Astrocyte of the spinal cord (primary cell): Measurements from ENCODE around the gene MSRB3.
A peak's percentile ranks its signal among the peaks of the same experiment; 100 is the strongest.
"Not testable (repeated sequence)": the region's sequence is repeated elsewhere in the genome, so short reads cannot be mapped to it uniquely, and the experiment has no call there.

Experiments used
- DNase-seq: peaks from one replicate; pipeline ENCODE4 v3.0.0; 2011; ENCODE audit warnings: low read depth, low spot score
- H3K4me3 ChIP-seq: 2 replicates; pipeline ENCODE4 v1.5.1; 2011; ENCODE audit warnings: low read depth, mild to moderate bottlenecking, low read length, moderate library complexity
- CTCF ChIP-seq: IDR thresholded peaks from 2 replicates; pipeline ENCODE4 v1.5.1; 2012; ENCODE audit warnings: low read depth, mild to moderate bottlenecking, low read length, inconsistent platforms
- in situ Hi-C: cut with HindIII; loops from 2 replicates; pipeline ENCODE4 v1.10.0; 2017; ENCODE audit warnings: low sequenced_read_pairs

Gene MSRB3

GRCh38 chr12:65280306-65280705, 1.8 kb downstream of the MSRB3 start:
- peak overlapping the region; percentile 6 for H3K4me3 ChIP-seq
- DNase-seq = peak; percentile 22
- TF ChIP-seq CTCF = no peak
- in situ Hi-C loops = no loop called here

- TF ChIP-seq CTCF = no peak
These were observed 4.4 kb downstream of the MSRB3 start for GRCh38 chr12:65282840-65283239.

GRCh38 chr12:65285532-65285931, 7.0 kb downstream of the MSRB3 start:
- in situ Hi-C loops, H3K4me3 ChIP-seq, DNase-seq: not testable (repeated sequence)

More at GRCh38 chr12:65282840-65283239, 4.4 kb downstream of the MSRB3 start:
- no peak for DNase-seq
- no peak overlapping the region for H3K4me3 ChIP-seq
- in situ Hi-C loops = no loop called here

GRCh38 chr12:65287426-65287825, 8.9 kb downstream of the MSRB3 start:
- no peak overlapping the region for H3K4me3 ChIP-seq
- in situ Hi-C loops = no loop called here
- TF ChIP-seq CTCF = no peak
- no peak for DNase-seq

GRCh38 chr12:65292241-65292640, 13.8 kb downstream of the MSRB3 start:
- no peak for TF ChIP-seq CTCF
- no peak overlapping the region for H3K4me3 ChIP-seq
- no peak for DNase-seq
- in situ Hi-C loops = no loop called here

GRCh38 chr12:65293735-65294134, 15.3 kb downstream of the MSRB3 start:
- H3K4me3 ChIP-seq = no peak overlapping the region
- no peak for TF ChIP-seq CTCF
- DNase-seq = no peak
- in situ Hi-C loops = no loop called here

- no peak for DNase-seq
- no peak for TF ChIP-seq CTCF
- in situ Hi-C loops = no loop called here
- no peak overlapping the region for H3K4me3 ChIP-seq
These were observed 16.3 kb downstream of the MSRB3 start for GRCh38 chr12:65294641-65295262.
